ENCODE results near the gene PIK3IP1.

- TF ChIP-seq PATZ1 (CRISPR knock-in tag; IDR thresholded peaks at IDR 0.05; ENCODE audit: borderline replicate concordance): no peak
- TF ChIP-seq TOX (CRISPR knock-in tag; IDR thresholded peaks at IDR 0.05; ENCODE audit: borderline replicate concordance): no peak
- no peak for TF ChIP-seq ZFP30 (CRISPR knock-in tag; IDR thresholded peaks at IDR 0.05)
- TF ChIP-seq ZNF8 (CRISPR knock-in tag; IDR thresholded peaks at IDR 0.05): no peak
- no peak for TF ChIP-seq CREB5 (CRISPR knock-in tag; IDR thresholded peaks at IDR 0.05; ENCODE audit: low read depth)
- no peak for TF ChIP-seq GLIS3 (CRISPR knock-in tag; IDR thresholded peaks at IDR 0.05)
- TF ChIP-seq RARB (CRISPR knock-in tag; IDR thresholded peaks at IDR 0.05): no peak
- no peak for TF ChIP-seq CSDC2 (CRISPR knock-in tag; IDR thresholded peaks at IDR 0.05)
- TF ChIP-seq CSRNP3 (CRISPR knock-in tag; IDR thresholded peaks at IDR 0.05): no peak
- TF ChIP-seq TSHZ2 (CRISPR knock-in tag; IDR thresholded peaks at IDR 0.05): no peak
- no peak for TF ChIP-seq ISL1 (CRISPR knock-in tag; IDR thresholded peaks at IDR 0.05)
These were observed 13.5 kb downstream of the PIK3IP1 start for GRCh38 chr22:31278626-31279326.

All from SK-N-SH treated with all-trans-retinoic acid at 6 μM for 48 hours (cell line).